AG09309 (cell line): ENCODE results near the gene HOXB3.
A peak's percentile ranks its signal among the peaks of the same experiment; 100 is the strongest.

ENCODE experiments used
- DNase-seq: peaks from one replicate; pipeline ENCODE4 v3.0.0-alpha.2; 2010; ENCODE audit warnings: low read depth
- H3K4me3 ChIP-seq: 2 replicates; pipeline ENCODE4 v1.5.1; 2011; ENCODE audit warnings: mild to moderate bottlenecking, low read depth, low read length, moderate library complexity; ENCODE audit not compliant: control insufficient read depth
- CTCF ChIP-seq: IDR thresholded peaks from 2 replicates; pipeline ENCODE4 v1.5.1; 2011; ENCODE audit warnings: mild to moderate bottlenecking, low read depth, low read length, inconsistent platforms; ENCODE audit not compliant: insufficient read depth, control insufficient read depth; ENCODE audit errors: missing control alignments

The HOXB3 gene

GRCh38 chr17:48615963-48616716 lies 26.1 kb upstream of the HOXB3 start:
- no peak for TF ChIP-seq CTCF
- no peak overlapping the region for H3K4me3 ChIP-seq
- no peak for DNase-seq

DNA sequence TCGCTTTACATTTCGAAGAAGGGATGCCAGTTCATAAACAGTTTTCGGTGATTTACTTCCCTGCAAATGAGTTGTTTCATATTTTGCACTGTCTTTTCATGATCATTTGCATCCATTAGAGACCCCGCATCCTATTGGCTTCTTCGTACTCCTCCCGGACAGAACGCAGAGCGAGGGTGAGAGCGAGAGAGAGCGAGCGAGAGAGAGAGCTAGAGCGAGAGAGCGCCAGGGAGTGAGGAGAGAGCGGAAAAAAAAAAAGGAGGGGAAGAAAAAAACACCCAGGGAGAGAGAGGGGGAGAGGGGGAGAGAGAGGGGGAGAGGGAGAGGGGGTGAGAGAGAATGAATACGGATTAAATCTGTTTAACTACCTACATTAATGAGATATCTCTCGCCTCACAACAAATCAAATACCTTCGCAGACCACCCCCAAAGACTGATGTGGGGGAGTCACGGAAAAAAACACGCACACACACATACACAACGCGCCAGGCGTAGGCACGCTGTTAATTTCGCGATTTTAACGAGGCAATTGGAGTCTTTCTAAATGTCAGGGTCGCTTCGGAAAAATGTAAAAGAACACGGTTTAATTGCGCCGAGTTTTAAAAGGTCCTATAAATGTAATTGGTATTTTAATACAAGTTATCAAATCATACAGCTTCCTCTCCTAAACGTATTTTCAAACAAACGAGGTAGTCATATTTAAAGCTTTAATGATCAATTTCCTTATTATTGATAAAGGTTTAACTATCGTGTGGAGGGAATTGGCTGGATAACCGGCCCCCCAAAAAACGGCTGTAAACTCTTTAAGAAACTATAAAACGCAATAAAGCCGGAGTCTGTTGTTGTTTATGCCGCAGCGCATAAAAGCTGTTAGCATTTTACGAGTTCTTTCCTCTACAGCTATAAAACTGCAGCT lies 25.3 kb upstream of the HOXB3 start, which contains the start of gene HOXB8:
Gene HOXB8, minus strand, starts transcription at position 246 of the 916 bp plus-strand sequence. CDS start 588 bp downstream, outside the sequence.
- no peak for DNase-seq
- H3K4me3 ChIP-seq: no peak within 1 kb of the TSS
- TF ChIP-seq CTCF: no peak

GRCh38 chr17:48613862-48614694 lies 24.0 kb upstream of the HOXB3 start:
- TF ChIP-seq CTCF: no peak
- DNase-seq: no peak
- H3K4me3 ChIP-seq: no peak overlapping the region

DNA sequence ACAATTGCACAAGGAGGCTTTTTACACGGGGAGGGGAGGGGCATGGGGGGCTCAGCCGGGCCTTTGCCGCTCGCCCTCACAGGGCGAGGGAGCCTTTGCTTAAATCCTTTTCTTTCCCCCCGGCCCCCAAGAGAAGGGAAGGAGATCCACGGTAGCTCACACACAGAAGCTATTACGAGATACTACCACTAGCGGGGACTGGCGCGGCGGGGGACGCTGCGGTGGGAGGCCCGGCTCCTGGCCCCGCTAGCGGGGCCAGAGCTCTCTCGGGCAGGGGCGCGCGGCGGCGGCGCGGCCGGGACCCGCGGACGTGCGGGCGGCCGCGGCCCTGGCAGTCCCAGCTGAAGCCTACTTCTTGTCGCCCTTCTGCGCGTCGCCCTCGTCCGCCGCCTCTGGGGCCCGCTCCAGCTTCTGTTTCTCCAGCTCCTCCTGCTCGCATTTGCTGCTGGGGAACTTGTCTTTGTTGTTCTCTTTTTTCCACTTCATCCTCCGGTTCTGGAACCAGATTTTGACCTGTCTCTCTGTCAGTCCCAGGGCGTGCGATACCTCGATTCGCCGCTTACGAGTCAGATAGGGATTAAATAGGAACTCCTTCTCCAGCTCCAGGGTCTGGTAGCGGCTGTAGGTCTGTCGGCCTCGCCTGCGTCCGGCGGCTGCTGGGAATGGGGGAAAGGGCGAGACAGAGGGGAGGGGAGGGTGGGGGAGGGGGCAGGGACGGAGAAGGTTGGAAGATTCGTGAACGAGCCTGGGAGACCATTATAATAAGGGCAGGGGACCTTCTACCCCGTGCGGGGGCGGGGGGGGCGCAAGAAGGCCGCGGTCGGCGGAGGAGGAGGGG lies 23.0 kb upstream of the HOXB3 start:
- H3K4me3 ChIP-seq: no peak overlapping the region
- peak; percentile 10 for TF ChIP-seq CTCF
- DNase-seq: no peak

- H3K4me3 ChIP-seq: no peak overlapping the region
- no peak for TF ChIP-seq CTCF
- no peak for DNase-seq
Observed at GRCh38 chr17:48612456-48612853, 22.4 kb upstream of the HOXB3 start.
